ENCODE results near the gene EXTL1. TPM values are rescaled to one million over a fixed set of nuclear protein-coding genes. Genes with fewer than 3 reads are reported as not detected.

Gene EXTL1
- total and polyA plus RNA-seq, 2 of the 4 experiments (the other 2 are of a cell fraction) = 0.90 to 5.2 TPM

- ChIA-PET POLR2A (ENCODE audit: unreplicated experiment) (no interaction called here), CTCF (no interaction called here)
- Histone ChIP-seq H4K8ac (ENCODE audit: low read depth in 2 of 2, low read length in 2 of 2) (no peak overlapping the region), H3K14ac (replicated peaks; ENCODE audit: low read depth, low read length) (no peak overlapping the region), H3K9me1 (ENCODE audit: insufficient read depth, low read length) (0 out of 2 replicates have a peak, but pooled peaks cover 5% of the 10 kb centered on the region), H3K4me1 (ENCODE audit: control insufficient read depth, insufficient read depth, low read length) (no peaks in the 10 kb centered on the region), H3K18ac (ENCODE audit: low read depth, low read length) (no peak overlapping the region), H3K23ac (ENCODE audit: low read depth, low read length) (no peak overlapping the region), H4K20me1 (ENCODE audit: insufficient read depth, low read length) (no peaks in the 10 kb centered on the region), H4K91ac (ENCODE audit: insufficient read depth, low read depth, low read length) (no peak overlapping the region), H3K4me2 (ENCODE audit: low read depth, low read length) (no peak overlapping the region), H3K27me3 (ENCODE audit: control insufficient read depth, insufficient read depth, low read length) (peaks cover 15% of the 10 kb centered on the region), H3K36me3 (ENCODE audit: control insufficient read depth, insufficient read depth, low read length) (no peaks in the 10 kb centered on the region), H3K9ac (ENCODE audit: low read depth, low read length) (no peak overlapping the region), H2AFZ (replicated peaks; ENCODE audit: low read length, poor library complexity) (peak overlapping the region; percentile 49), H2AK5ac (ENCODE audit: low read depth, low read length) (no peak overlapping the region), H2AK9ac (replicated peaks; ENCODE audit: low read depth, low read length, poor library complexity) (no peak overlapping the region), H3K9me3 (ENCODE audit: control insufficient read depth, insufficient read depth, low read length) (no peaks in the 10 kb centered on the region), H2BK5ac (ENCODE audit: low read depth, low read length, poor library complexity, severe bottlenecking) (no peak overlapping the region), H3K4ac (ENCODE audit: low read depth, low read length) (no peak overlapping the region), H2BK20ac (ENCODE audit: low read depth, low read length) (no peak overlapping the region), H3K4me3 (ENCODE audit: insufficient read depth, low read depth, low read length) (no peak overlapping the region), H3K27ac (ENCODE audit: insufficient read depth, low read length) (no peak overlapping the region), H2BK15ac (ENCODE audit: low read depth, low read length) (no peak overlapping the region), H2BK120ac (ENCODE audit: low read depth, low read length) (no peak overlapping the region), H3K56ac (ENCODE audit: extremely low read depth, insufficient read depth, low read length) (no peak overlapping the region), H4K5ac (ENCODE audit: low read depth, low read length) (no peak overlapping the region), H3K79me1 (ENCODE audit: low read depth in 1 of 2, low read length in 2 of 2) (no peaks in the 10 kb centered on the region)
- DNase-seq = no peak
- WGBS, 2 experiments (ENCODE audit: extremely low coverage in 2 of 2, insufficient read length in 1 of 2) = 100% methylated on average over 1 of the region's 2 CpGs; no CpG with 5 or more reads in 1 of the 2 experiments
- dilution Hi-C loops (cut with HindIII; ENCODE audit: low sequenced_read_pairs, unreplicated experiment) = no loop called here
- intact Hi-C loops (cut with micrococcal nuclease) = no loop called here
- no peak for ATAC-seq (ENCODE audit: low read depth)
- in situ Hi-C loops (cut with MboI; ENCODE audit: low sequenced_read_pairs) = no loop called here
- BruUV-seq (replicated peaks) = no TSS peak
- TF ChIP-seq MAZ (IDR thresholded peaks at IDR 0.05; ENCODE audit: borderline replicate concordance, low read depth, low read length) (no peak), NFE2L2 (IDR thresholded peaks at IDR 0.05; ENCODE audit: low read depth, low read length) (no peak), RCOR1 (IDR thresholded peaks at IDR 0.05; ENCODE audit: insufficient replicate concordance, low read length) (no peak)
Observed at GRCh38 chr1:26003756-26004155, 17.8 kb upstream of the EXTL1 start.

Measured in IMR-90 (cell line).